Activated CD8-positive, alpha-beta T cell treated with anti-CD3 and anti-CD28 coated beads, Interleukin-2, amount 10 ng/mL, durations not matched to agents 7 days and 5 days (primary cell): Measurements from ENCODE around the gene PLEKHG3. TPM values are rescaled to one million over a fixed set of nuclear protein-coding genes. Genes with fewer than 3 reads are reported as not detected.
A peak's percentile ranks its signal among the peaks of the same experiment; 100 is the strongest.

ENCODE experiments used
- ATAC-seq: fragments of 150-1000 bp; cut with Tn5 transposase; one replicate; pipeline ENCODE4 v1.10.0; 2021; ENCODE audit warnings: moderate library complexity
- CTCF ChIA-PET: fragments of 350-600 bp; sonication (Branson Sonifier 250); formaldehyde crosslinking; loops from one replicate; lab custom pipeline; 2021; ENCODE audit warnings: antibody characterized with exemption; lab: Charles Lee
- POLR2A ChIA-PET: fragments of 350-600 bp; sonication (Branson Sonifier 250); formaldehyde crosslinking; loops from one replicate; lab custom pipeline; 2021; ENCODE audit warnings: antibody characterized with exemption; lab: Charles Lee
- DNase-seq: peaks from one replicate; pipeline ENCODE4 v3.0.0-alpha.2; 2020
- H3K27ac Mint-ChIP-seq: one replicate; pipeline ENCODE4 v1.8.0; 2021; ENCODE audit warnings: mild to moderate bottlenecking, mixed read lengths
- H3K27me3 Mint-ChIP-seq: one replicate; pipeline ENCODE4 v1.8.0; 2021; ENCODE audit warnings: low read depth, mixed read lengths
- H3K36me3 Mint-ChIP-seq: one replicate; pipeline ENCODE4 v1.8.0; 2021; ENCODE audit warnings: low read depth, mixed read lengths
- H3K4me1 Mint-ChIP-seq: one replicate; pipeline ENCODE4 v1.8.0; 2021; ENCODE audit warnings: low read depth, mixed read lengths
- H3K4me3 Mint-ChIP-seq: one replicate; pipeline ENCODE4 v1.8.0; 2021; ENCODE audit warnings: mild to moderate bottlenecking, mixed read lengths
- H3K9me3 Mint-ChIP-seq: one replicate; pipeline ENCODE4 v1.8.0; 2022; ENCODE audit warnings: mixed read lengths; ENCODE audit not compliant: insufficient read depth
- total RNA-seq, 2 experiments: library from RNA; stranded (reverse); gene quantifications; one replicate each; pipeline ENCODE4 v1.2.3, GENCODE V29; 2021

Gene PLEKHG3
- total RNA-seq, 2 experiments from 2014 or later, result 7.3 to 7.8 TPM

DNA sequence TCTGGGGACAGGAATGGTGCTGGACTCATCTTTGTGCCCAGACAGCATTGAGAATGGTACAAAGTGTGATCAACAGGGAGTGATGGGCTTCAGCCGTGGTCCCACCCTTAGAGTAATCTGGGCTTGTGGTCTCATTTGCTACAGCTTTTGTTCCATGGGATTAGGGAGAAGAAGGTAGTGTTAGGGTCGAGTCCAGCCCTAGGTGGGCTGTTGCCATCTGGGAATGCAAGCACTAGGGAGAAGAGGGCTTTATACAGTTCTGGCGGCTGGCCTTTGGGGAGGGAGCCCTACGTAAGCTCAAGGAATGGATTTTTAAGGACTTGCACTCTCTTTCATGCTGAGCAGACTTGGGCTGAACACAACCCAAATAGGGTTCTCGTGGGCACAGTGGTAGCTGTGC, 4.9 kb downstream of the PLEKHG3 start:
- H3K27ac Mint-ChIP-seq, result peak overlapping the region; percentile 86

DNA sequence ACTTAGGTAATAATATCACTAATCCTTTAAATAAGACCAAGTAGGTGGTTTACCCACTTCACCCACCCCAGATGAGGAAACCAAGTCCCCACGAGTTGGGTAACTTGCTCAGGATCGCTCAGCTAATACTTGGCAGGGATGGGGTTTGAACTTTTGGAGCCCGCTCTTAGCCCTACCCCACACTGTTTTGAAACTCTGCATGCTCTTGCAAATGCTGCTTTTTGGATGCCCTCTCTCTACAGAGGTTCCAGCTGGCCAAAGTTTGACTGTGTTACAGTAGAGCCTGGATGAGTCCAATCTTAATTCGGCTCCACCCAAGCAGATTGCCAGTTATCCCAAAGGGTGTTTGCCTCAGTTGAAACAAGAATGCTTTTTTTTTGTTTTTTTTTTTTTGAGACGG, 6.8 kb downstream of the PLEKHG3 start:
- ATAC-seq (no peak), DNase-seq (no peak)
- Mint-ChIP-seq H3K27ac (no peak overlapping the region), H3K27me3 (peaks cover 59% of the 10 kb centered on the region), H3K36me3 (peaks cover 19% of the 10 kb centered on the region), H3K9me3 (peaks cover 21% of the 10 kb centered on the region), H3K4me1 (peaks cover 41% of the 10 kb centered on the region), H3K4me3 (no peak overlapping the region)
- CTCF ChIA-PET, result no interaction called here
- POLR2A ChIA-PET, result no interaction called here

More for the DNA sequence above, 4.9 kb downstream of the PLEKHG3 start:
- Mint-ChIP-seq H3K27me3 (peaks cover 61% of the 10 kb centered on the region), H3K4me3 (peak overlapping the region; percentile 70), H3K4me1 (peaks cover 53% of the 10 kb centered on the region), H3K9me3 (peaks cover 17% of the 10 kb centered on the region), H3K36me3 (peaks cover 18% of the 10 kb centered on the region)
- CTCF ChIA-PET, result interaction anchor here (1.1 to 1.9 kb wide), 4 partner anchors 9 to 56 kb away, joined by 3 to 8 read pairs (median 4); no protein-coding TSS in a partner anchor
- POLR2A ChIA-PET, result interaction anchor here (0.7 kb wide), 1 partner anchor 14 kb away, joined by 3 read pairs; no protein-coding TSS in a partner anchor
- no peak for DNase-seq
- no peak for ATAC-seq

DNA sequence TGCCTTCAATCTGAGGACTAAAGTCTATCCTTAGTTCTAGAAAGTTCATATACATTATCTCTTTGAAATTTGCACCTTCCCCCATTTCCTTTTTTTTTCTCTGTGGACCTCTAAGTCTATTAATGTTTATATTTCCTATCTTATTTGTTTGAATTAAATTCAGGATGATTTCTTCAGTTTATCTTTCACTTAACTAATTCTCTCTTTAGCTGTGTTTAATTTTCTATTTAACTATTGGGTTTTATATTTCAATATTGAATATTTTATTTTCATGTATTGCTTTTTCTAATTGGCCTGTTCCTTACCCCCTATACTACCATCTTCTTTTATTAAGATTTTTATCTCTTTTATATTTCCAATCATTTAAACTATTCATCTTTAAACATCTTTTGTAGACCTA, 9.5 kb downstream of the PLEKHG3 start:
- Mint-ChIP-seq H3K4me3 (no peak overlapping the region), H3K36me3 (peaks cover 19% of the 10 kb centered on the region), H3K27me3 (peaks cover 50% of the 10 kb centered on the region), H3K4me1 (peaks cover 21% of the 10 kb centered on the region), H3K27ac (no peak overlapping the region), H3K9me3 (peaks cover 21% of the 10 kb centered on the region)
- DNase-seq (no peak), ATAC-seq (no peak)
- CTCF ChIA-PET, result no interaction called here
- POLR2A ChIA-PET, result no interaction called here

DNA sequence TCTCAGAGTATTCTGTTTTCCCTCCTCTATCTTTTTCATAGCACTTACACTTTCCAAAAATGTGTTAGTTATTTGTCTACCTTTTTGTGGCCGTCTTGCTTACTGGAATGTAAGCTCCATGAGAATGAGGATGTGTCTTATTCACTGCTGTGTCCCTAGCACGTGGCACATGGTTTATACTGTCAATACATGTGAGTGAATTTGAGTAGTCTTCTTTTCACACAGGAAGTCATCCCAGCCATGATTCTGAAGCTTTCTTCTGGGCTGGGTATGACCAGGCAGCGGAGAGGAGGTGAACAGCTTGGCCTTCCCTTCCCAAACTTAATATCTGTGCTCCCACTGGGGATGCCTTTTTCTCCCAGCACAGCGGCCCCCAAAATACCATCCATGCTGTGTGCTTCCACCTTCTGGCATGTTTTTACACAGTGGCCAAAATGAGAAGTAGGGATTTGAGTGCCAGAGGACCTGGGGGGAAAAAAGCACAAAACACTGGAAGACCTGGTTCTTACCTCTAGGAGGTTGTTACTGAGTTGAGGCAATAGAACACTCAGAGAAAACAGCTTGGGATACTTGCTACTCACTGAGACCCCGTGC, 10.3 kb downstream of the PLEKHG3 start:
- DNase-seq, result no peak
- Mint-ChIP-seq H3K4me3 (no peak overlapping the region), H3K36me3 (peaks cover 15% of the 10 kb centered on the region), H3K27me3 (peaks cover 47% of the 10 kb centered on the region), H3K27ac (no peak overlapping the region), H3K4me1 (peaks cover 13% of the 10 kb centered on the region), H3K9me3 (peaks cover 21% of the 10 kb centered on the region)
- ChIA-PET POLR2A (no interaction called here), CTCF (no interaction called here)
- no peak for ATAC-seq

DNA sequence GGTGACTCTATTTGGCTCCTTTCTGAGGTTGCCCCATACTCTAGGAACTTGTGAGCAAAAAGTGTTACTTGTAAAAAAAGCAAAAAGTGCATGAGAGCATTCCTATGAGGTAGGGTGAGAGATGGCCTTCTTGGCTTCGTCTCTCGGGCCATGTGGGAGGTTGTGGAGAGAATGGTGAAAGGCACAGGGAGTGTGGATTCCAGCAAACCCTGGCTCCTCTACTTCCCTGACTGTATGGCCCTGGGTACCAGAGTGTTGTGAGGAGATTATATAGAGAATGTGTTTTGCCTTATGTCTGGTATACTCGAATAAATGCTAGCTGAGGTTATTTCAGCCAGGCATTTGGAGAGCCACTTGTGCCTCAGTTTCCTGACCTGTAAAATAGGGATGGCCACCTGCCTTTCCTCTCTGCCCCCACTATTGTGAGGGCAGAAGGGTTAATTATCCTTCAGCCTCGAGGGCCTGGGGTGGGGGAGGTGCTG, 11.0 kb downstream of the PLEKHG3 start:
- CTCF ChIA-PET, result no interaction called here

DNA sequence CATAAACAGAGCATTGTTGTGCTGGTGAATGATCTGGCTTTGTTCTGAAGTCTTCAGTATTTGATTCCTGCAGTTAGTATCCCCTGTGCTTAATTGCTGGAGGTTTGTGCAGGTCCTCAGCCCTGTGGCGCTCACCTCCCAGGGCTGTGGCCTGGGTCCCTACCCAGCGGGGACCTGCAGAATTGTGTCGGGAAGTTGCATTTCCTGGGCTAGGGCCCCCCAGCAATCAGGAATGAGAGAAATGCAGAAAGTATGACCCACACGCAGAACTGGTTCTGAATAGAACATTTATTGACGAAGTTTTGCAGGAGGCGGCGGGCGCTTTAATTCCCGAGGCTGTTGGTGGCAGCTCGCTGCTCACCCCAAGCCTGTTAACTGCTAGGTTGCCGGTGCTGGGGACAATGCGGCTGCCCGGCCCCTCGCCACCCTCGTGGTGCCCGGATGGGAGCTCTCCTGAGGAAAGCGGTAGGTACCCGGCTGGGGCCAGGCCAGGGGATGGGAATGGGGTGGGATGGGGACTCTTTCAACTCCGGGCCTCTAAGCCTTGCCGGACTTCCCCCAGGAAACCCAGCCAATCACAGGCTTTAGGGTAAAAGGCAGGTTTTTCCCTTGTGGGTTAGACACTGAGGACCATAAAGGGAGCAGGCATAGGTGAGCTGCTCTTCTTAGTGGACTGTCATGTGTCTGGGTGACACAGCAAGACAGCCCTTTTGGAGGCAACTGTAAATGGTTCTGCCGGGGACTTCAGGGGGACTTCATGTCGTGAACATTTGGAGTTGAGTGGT, 11.6 kb downstream of the PLEKHG3 start:
- H3K36me3 Mint-ChIP-seq, result peaks cover 12% of the 10 kb centered on the region
- no peak for DNase-seq
- CTCF ChIA-PET, result no interaction called here
- ATAC-seq, result no peak
- H3K4me3 Mint-ChIP-seq, result no peak overlapping the region
- peaks cover 42% of the 10 kb centered on the region for H3K27me3 Mint-ChIP-seq
- POLR2A ChIA-PET, result no interaction called here
- no peak overlapping the region for H3K27ac Mint-ChIP-seq
- H3K4me1 Mint-ChIP-seq, result peaks cover 14% of the 10 kb centered on the region
- H3K9me3 Mint-ChIP-seq, result peaks cover 21% of the 10 kb centered on the region

More for the DNA sequence above, 11.0 kb downstream of the PLEKHG3 start:
- DNase-seq (no peak), ATAC-seq (no peak)
- H3K4me1 Mint-ChIP-seq, result peaks cover 10% of the 10 kb centered on the region
- POLR2A ChIA-PET, result no interaction called here
- no peak overlapping the region for H3K4me3 Mint-ChIP-seq
- peaks cover 21% of the 10 kb centered on the region for H3K9me3 Mint-ChIP-seq
- H3K27me3 Mint-ChIP-seq, result peaks cover 44% of the 10 kb centered on the region
- H3K36me3 Mint-ChIP-seq, result peaks cover 12% of the 10 kb centered on the region
- H3K27ac Mint-ChIP-seq, result no peak overlapping the region

DNA sequence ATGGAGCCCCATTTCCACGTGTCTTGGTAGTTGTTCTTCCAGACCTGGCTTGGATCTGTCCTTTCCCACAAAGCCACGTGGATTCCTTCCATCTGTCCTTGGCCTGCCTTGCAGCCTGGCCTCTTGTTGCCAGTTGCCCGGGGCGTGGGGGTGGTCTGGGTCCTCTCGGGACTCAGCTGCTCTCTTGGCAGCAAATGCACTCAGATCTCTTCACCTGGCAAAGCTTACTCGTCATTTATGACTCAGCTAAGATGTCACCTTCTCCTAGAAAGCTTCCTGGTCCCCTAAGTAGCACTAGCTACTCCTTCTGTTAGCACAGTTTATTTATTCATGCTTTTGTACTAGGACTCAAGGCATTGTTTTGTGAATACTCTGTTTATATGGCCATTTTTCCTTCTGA, 13.6 kb downstream of the PLEKHG3 start:
- ATAC-seq, result no peak
- peaks cover 7% of the 10 kb centered on the region for H3K36me3 Mint-ChIP-seq
- CTCF ChIA-PET, result interaction anchor here (0.9 kb wide), 1 partner anchor 8 kb away, joined by 3 read pairs; no protein-coding TSS in a partner anchor

DNA sequence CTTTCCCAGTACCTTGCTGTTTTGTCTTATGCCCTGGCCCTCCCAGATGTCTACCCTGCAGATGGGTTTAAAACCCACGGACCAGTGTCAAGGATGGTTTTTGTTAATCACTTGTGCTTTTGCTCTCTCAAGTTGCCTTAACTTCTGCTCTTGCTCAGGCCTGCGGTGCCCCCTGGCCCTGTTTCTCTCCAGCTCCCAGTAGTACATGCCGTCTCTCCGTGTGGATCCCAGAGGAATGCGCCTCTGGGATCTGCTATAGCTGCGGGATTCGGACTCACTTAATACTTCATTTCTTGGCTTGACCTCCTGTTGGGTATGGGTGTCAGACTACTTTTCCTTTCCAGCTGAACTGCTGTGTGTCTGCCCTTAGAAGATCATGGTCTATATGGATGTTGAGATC, 14.5 kb downstream of the PLEKHG3 start:
- H3K4me3 Mint-ChIP-seq, result no peak overlapping the region

More for the DNA sequence above, 13.6 kb downstream of the PLEKHG3 start:
- Mint-ChIP-seq H3K9me3 (peaks cover 16% of the 10 kb centered on the region), H3K27me3 (peaks cover 31% of the 10 kb centered on the region), H3K27ac (peak overlapping the region; percentile 27), H3K4me1 (peaks cover 32% of the 10 kb centered on the region), H3K4me3 (no peak overlapping the region)
- POLR2A ChIA-PET, result no interaction called here
- DNase-seq, result no peak

DNA sequence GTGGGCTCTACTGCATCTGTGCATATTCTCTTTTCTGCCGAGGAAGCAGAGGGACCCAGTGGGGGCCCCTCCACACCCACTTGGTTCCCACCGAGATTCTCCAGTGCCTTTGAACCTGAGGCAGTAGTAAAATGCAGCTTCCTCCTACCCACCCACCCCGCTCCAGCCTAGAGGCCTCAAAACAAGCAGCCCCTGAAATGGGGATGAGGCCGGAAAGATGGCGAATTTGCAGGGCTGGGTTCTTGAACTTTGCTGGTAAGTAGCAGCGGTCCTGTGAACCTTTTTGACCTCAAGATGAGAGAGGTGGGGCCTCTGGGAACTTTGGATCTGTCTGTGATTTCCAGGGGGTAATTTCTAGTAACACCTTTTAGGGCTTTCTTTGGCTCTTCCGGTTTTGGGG, 15.4 kb downstream of the PLEKHG3 start:
- POLR2A ChIA-PET, result no interaction called here
- DNase-seq, result no peak
- peaks cover under 1% of the 10 kb centered on the region for H3K9me3 Mint-ChIP-seq
- CTCF ChIA-PET, result no interaction called here
- no peak overlapping the region for H3K4me3 Mint-ChIP-seq
- no peak for ATAC-seq
- peaks cover 5% of the 10 kb centered on the region for H3K36me3 Mint-ChIP-seq
- H3K27me3 Mint-ChIP-seq, result peaks cover 18% of the 10 kb centered on the region
- H3K4me1 Mint-ChIP-seq, result peaks cover 48% of the 10 kb centered on the region
- H3K27ac Mint-ChIP-seq, result no peak overlapping the region

More for the DNA sequence above, 14.5 kb downstream of the PLEKHG3 start:
- ATAC-seq, result no peak
- Mint-ChIP-seq H3K4me1 (peaks cover 41% of the 10 kb centered on the region), H3K27ac (no peak overlapping the region), H3K36me3 (peaks cover 7% of the 10 kb centered on the region), H3K27me3 (peaks cover 24% of the 10 kb centered on the region), H3K9me3 (peaks cover 7% of the 10 kb centered on the region)
- ChIA-PET CTCF (no interaction called here), POLR2A (no interaction called here)
- DNase-seq, result no peak

DNA sequence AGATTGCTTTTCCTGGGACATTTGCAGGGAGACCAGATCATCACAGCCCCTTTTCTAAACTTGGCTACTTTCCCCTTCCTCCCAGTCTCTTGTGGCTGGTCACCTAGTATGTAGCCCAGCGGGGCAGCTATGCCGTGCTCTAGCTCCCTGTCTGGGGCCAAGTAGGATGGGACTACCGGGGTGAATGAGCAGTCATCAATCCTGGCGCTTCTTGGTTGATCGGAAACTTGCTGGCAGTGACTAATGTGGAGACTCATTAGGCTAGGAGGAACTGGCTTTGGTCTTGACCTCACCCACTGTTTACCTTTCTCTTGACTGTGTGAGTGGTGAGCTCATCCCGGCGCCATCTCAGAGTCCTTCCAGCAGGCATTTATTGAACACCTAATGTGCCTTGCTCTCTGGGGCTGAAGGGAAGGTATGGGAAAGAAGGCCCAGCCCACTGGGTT, 15.9 kb downstream of the PLEKHG3 start:
- Mint-ChIP-seq H3K4me3 (no peak overlapping the region), H3K27me3 (peaks cover 14% of the 10 kb centered on the region), H3K9me3 (no peaks in the 10 kb centered on the region), H3K36me3 (peaks cover 5% of the 10 kb centered on the region), H3K4me1 (peaks cover 53% of the 10 kb centered on the region), H3K27ac (no peak overlapping the region)
- POLR2A ChIA-PET, result no interaction called here
- CTCF ChIA-PET, result no interaction called here
- DNase-seq, result no peak
- no peak for ATAC-seq

DNA sequence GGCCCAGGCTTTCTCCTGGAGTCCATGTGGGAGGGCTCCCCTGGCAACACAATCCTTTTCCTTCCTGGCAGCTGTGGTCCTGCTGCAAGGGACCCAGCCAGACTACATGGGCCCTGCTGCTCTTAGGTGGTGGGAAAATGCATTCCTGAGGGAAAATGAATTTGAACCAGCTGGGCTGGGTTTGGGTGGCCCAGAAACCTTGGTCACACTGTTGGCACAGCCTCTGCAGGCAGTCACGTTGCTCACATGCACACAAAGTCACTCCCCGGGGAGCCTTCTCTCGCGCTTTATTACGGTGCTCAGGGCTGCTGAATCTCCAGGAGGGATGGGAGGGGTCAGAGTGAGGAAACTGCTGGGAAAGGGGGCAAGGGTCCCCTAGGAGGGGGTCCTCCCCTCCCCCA, 17.2 kb downstream of the PLEKHG3 start:
- H3K27ac Mint-ChIP-seq, result peak overlapping the region; percentile 23
- no peak overlapping the region for H3K4me3 Mint-ChIP-seq
- peaks cover 56% of the 10 kb centered on the region for H3K4me1 Mint-ChIP-seq

DNA sequence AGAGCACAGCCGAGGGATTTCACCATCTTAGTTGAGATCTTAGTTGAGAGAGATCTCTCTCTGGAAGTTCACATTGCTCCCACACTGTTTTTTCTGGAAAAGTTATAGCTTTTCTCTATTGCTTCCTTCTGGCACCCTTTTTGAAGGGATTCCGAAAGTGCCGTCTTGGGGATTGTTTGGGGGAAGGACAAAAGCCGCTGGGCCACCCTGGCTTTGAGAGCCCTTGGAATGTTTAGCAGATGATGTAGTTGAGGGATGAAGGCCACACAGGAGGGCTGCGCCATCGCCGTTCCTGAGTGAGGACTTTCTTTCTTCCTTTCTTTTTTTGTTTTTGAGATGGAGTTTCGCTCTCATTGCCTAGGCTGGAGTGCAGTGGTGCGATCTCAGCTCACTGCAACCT, 17.7 kb downstream of the PLEKHG3 start:
- DNase-seq, result no peak
- H3K27me3 Mint-ChIP-seq, result peaks cover 14% of the 10 kb centered on the region

More for the DNA sequence above, 17.2 kb downstream of the PLEKHG3 start:
- no peak for DNase-seq
- Mint-ChIP-seq H3K36me3 (peaks cover 5% of the 10 kb centered on the region), H3K27me3 (peaks cover 14% of the 10 kb centered on the region), H3K9me3 (no peaks in the 10 kb centered on the region)
- POLR2A ChIA-PET, result no interaction called here
- ATAC-seq, result no peak
- CTCF ChIA-PET, result interaction anchor here (0.6 kb wide), 1 partner anchor 124 kb away, joined by 3 read pairs; no protein-coding TSS in a partner anchor

More for the DNA sequence above, 17.7 kb downstream of the PLEKHG3 start:
- H3K9me3 Mint-ChIP-seq, result no peaks in the 10 kb centered on the region
- ChIA-PET POLR2A (no interaction called here), CTCF (interaction anchor here (0.6 kb wide), 1 partner anchor 123 kb away, joined by 3 read pairs; no protein-coding TSS in a partner anchor)
- peak overlapping the region; percentile 26 for H3K27ac Mint-ChIP-seq
- no peak for ATAC-seq
- H3K36me3 Mint-ChIP-seq, result peaks cover 5% of the 10 kb centered on the region
- peaks cover 58% of the 10 kb centered on the region for H3K4me1 Mint-ChIP-seq
- H3K4me3 Mint-ChIP-seq, result no peak overlapping the region
